Trophoblast cell (in vitro differentiated cells and primary cell): Measurements from ENCODE around the gene NUAK1.

ENCODE experiments used
- DNase-seq, 2 donors: peaks; one replicate each; pipeline ENCODE4 v3.0.0-alpha.2; 2016
- H2AFZ ChIP-seq: 2 replicates; pipeline ENCODE4 v1.6.1; 2013; ENCODE audit warnings: low read length, moderate library complexity, mild to moderate bottlenecking; ENCODE audit not compliant: insufficient read depth, poor library complexity
- H2AK5ac ChIP-seq: 2 replicates; pipeline ENCODE4 v1.6.1; 2013; ENCODE audit warnings: mild to moderate bottlenecking, low read length
- H2BK120ac ChIP-seq: 2 replicates; pipeline ENCODE4 v1.6.1; 2013; ENCODE audit warnings: low read length, mild to moderate bottlenecking, moderate library complexity; ENCODE audit not compliant: insufficient read depth, poor library complexity
- H2BK12ac ChIP-seq: 2 replicates; pipeline ENCODE4 v1.6.1; 2013; ENCODE audit warnings: mild to moderate bottlenecking, low read length, moderate library complexity
- H2BK5ac ChIP-seq: 2 replicates; pipeline ENCODE4 v1.6.1; 2013; ENCODE audit warnings: low read length, low read depth, moderate library complexity, mild to moderate bottlenecking; ENCODE audit not compliant: poor library complexity
- H3K14ac ChIP-seq: 2 replicates; pipeline ENCODE4 v1.6.1; 2013; ENCODE audit warnings: mild to moderate bottlenecking, low read length
- H3K18ac ChIP-seq: 2 replicates; pipeline ENCODE4 v1.6.1; 2013; ENCODE audit warnings: mild to moderate bottlenecking, low read length
- H3K23ac ChIP-seq: 2 replicates; pipeline ENCODE4 v1.6.1; 2013; ENCODE audit warnings: low read length
- H3K27ac ChIP-seq: 2 replicates; pipeline ENCODE4 v1.5.1; 2013; ENCODE audit warnings: low read depth, mild to moderate bottlenecking, inconsistent platforms, low read length, moderate library complexity
- H3K27me3 ChIP-seq: 2 replicates; pipeline ENCODE4 v1.6.1; 2013; ENCODE audit warnings: inconsistent platforms, mild to moderate bottlenecking, low read length, moderate library complexity; ENCODE audit not compliant: insufficient read depth
- H3K36me3 ChIP-seq, 2 experiments: 1 replicate in 1 of 2; 2 replicates in 1 of 2; pipeline ENCODE4 v1.6.1; 2013; ENCODE audit warnings: low read length in 2 of 2, mild to moderate bottlenecking in 2 of 2, moderate library complexity in 1 of 2; ENCODE audit not compliant: insufficient read depth in 2 of 2, control insufficient read depth in 1 of 2
- H3K4ac ChIP-seq: 2 replicates; pipeline ENCODE4 v1.6.1; 2013; ENCODE audit warnings: low read depth, mild to moderate bottlenecking, low read length, moderate library complexity
- H3K4me1 ChIP-seq, 2 experiments: 1 replicate in 1 of 2; 2 replicates in 1 of 2; pipeline ENCODE4 v1.6.1; 2013; ENCODE audit warnings: low read length in 2 of 2, mild to moderate bottlenecking in 2 of 2, moderate library complexity in 1 of 2; ENCODE audit not compliant: insufficient read depth in 2 of 2, control insufficient read depth in 1 of 2
- H3K4me2 ChIP-seq: 2 replicates; pipeline ENCODE4 v1.6.1; 2013; ENCODE audit warnings: inconsistent platforms, mild to moderate bottlenecking, low read length, moderate library complexity
- H3K4me3 ChIP-seq: 2 replicates; pipeline ENCODE4 v1.5.1; 2013; ENCODE audit warnings: mild to moderate bottlenecking, low read depth, low read length, inconsistent platforms
- H3K79me1 ChIP-seq: one replicate; pipeline ENCODE4 v1.6.1; 2013; ENCODE audit warnings: low read length
- H3K79me2 ChIP-seq: 2 replicates; pipeline ENCODE4 v1.6.1; 2013; ENCODE audit warnings: low read length, mild to moderate bottlenecking; ENCODE audit not compliant: control insufficient read depth, insufficient read depth, poor library complexity
- H3K9ac ChIP-seq: 2 replicates; pipeline ENCODE4 v1.6.1; 2013; ENCODE audit warnings: mild to moderate bottlenecking, low read length
- H3K9me3 ChIP-seq: 2 replicates; pipeline ENCODE4 v1.6.1; 2013; ENCODE audit warnings: low read depth, mild to moderate bottlenecking, control low read depth, inconsistent platforms, low read length; ENCODE audit not compliant: insufficient read depth
- H4K12ac ChIP-seq: 2 replicates; pipeline ENCODE4 v1.6.1; 2013; ENCODE audit warnings: low read depth, mild to moderate bottlenecking, low read length, moderate library complexity
- H4K8ac ChIP-seq: 2 replicates; pipeline ENCODE4 v1.6.1; 2013; ENCODE audit warnings: low read depth, mild to moderate bottlenecking, low read length, moderate library complexity
- H4K91ac ChIP-seq: one replicate; pipeline ENCODE4 v1.6.1; 2013; ENCODE audit warnings: low read depth, mild to moderate bottlenecking, low read length, moderate library complexity
- WGBS: extraction: QIAGEN DNeasy Blood & Tissue Kit; methylation state at CpG from one replicate; pipeline ENCODE4 v1.1.7; 2013; ENCODE audit warnings: missing lambda C conversion rate; ENCODE audit not compliant: insufficient read length, insufficient coverage; ENCODE audit errors: extremely low coverage; 5-methylcytosine and 5-hydroxymethylcytosine counted together

NUAK1 gene

GRCh38 chr12:106045251-106045674 lies 93.5 kb downstream of the NUAK1 start:
- Histone ChIP-seq H3K27ac (peak overlapping the region; percentile 53), H3K27me3 (no peaks in the 10 kb centered on the region), H3K18ac (no peak overlapping the region), H3K4me3 (no peak overlapping the region), H3K4ac (no peak overlapping the region), H3K79me1 (peaks cover 14% of the 10 kb centered on the region), H4K8ac (no peak overlapping the region), H4K12ac (no peak overlapping the region), H2AK5ac (no peak overlapping the region), H3K23ac (no peak overlapping the region), H2BK120ac (peak overlapping the region; percentile 42), H3K9me3 (no peaks in the 10 kb centered on the region), H3K79me2 (no peaks in the 10 kb centered on the region), H2AFZ (no peak overlapping the region), H4K91ac (peak overlapping the region; percentile 32), H2BK5ac (peak overlapping the region; percentile 6), H2BK12ac (no peak overlapping the region), H3K14ac (no peak overlapping the region), H3K36me3 (no peaks in the 10 kb centered on the region), H3K4me2 (no peak overlapping the region), H3K9ac (no peak overlapping the region), H3K4me1 (peaks cover 3 to 11% of the 10 kb centered on the region in 2 experiments)
- WGBS: no CpG with 5 or more reads among the region's 4 CpGs
- peak in 1 of 2 donors; percentile 61 for DNase-seq

GRCh38 chr12:106044773-106045172 lies 94.0 kb downstream of the NUAK1 start:
- no peak overlapping the region for H3K4me2 ChIP-seq
- no peak overlapping the region for H3K27ac ChIP-seq
- no peak overlapping the region for H3K18ac ChIP-seq
- H2AFZ ChIP-seq: no peak overlapping the region
- no CpG with 5 or more reads among the region's 2 CpGs for WGBS
- H3K79me2 ChIP-seq: no peaks in the 10 kb centered on the region
- no peak overlapping the region for H4K8ac ChIP-seq
- H3K23ac ChIP-seq: no peak overlapping the region
- no peaks in the 10 kb centered on the region for H3K9me3 ChIP-seq
- no peak overlapping the region for H2BK120ac ChIP-seq
- H4K91ac ChIP-seq: no peak overlapping the region
- no peak overlapping the region for H3K4me3 ChIP-seq
- H3K36me3 ChIP-seq: no peaks in the 10 kb centered on the region
- no peak overlapping the region for H2BK12ac ChIP-seq
- peak; percentile 13 to 71 for DNase-seq
- H3K9ac ChIP-seq: no peak overlapping the region
- no peak overlapping the region for H2BK5ac ChIP-seq
- H3K4me1 ChIP-seq: peaks cover 3 to 11% of the 10 kb centered on the region in 2 experiments
- no peak overlapping the region for H3K4ac ChIP-seq
- no peaks in the 10 kb centered on the region for H3K27me3 ChIP-seq
- no peak overlapping the region for H2AK5ac ChIP-seq
- H3K79me1 ChIP-seq: peaks cover 15% of the 10 kb centered on the region
- H3K14ac ChIP-seq: no peak overlapping the region
- no peak overlapping the region for H4K12ac ChIP-seq

DNA sequence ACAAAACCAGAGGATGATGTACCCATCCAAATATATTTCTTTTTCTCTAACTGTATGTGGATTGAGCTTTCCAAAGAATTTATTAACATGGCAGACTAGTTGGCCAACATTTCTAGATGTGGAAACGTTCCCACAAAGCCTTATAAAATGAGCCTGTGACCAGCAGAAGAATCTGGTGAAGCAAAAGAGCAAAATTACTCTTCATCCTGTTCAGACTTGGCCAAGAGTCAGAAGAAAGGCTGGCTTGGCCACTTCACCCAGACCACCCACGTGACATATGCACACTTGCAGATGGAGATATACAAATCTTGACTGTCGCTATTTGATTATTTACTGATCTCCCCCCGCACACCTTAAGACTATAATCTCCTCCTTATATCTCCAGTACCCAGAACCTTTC lies 96.7 kb downstream of the NUAK1 start:
- Histone ChIP-seq H2BK12ac (peak overlapping the region; percentile 34), H3K4ac (no peak overlapping the region), H4K12ac (no peak overlapping the region), H3K23ac (no peak overlapping the region), H3K4me3 (no peak overlapping the region), H4K8ac (no peak overlapping the region), H3K4me2 (no peak overlapping the region), H3K18ac (no peak overlapping the region), H4K91ac (no peak overlapping the region), H3K27ac (no peak overlapping the region), H3K36me3 (no peaks in the 10 kb centered on the region), H2AK5ac (no peak overlapping the region), H3K4me1 (peaks cover 0 to 16% of the 10 kb centered on the region in 2 experiments), H2AFZ (no peak overlapping the region), H3K27me3 (no peaks in the 10 kb centered on the region), H3K9ac (no peak overlapping the region), H3K9me3 (peaks cover 2% of the 10 kb centered on the region), H2BK120ac (peak overlapping the region; percentile 24), H3K79me2 (no peaks in the 10 kb centered on the region), H3K14ac (no peak overlapping the region), H3K79me1 (peaks cover 12% of the 10 kb centered on the region), H2BK5ac (no peak overlapping the region)
- no CpG with 5 or more reads among the region's 4 CpGs for WGBS
- DNase-seq: no peak

- Histone ChIP-seq H4K12ac (no peak overlapping the region), H3K27ac (no peak overlapping the region), H3K18ac (peak overlapping the region; percentile 67), H2BK5ac (peak overlapping the region; percentile 6), H3K14ac (peak overlapping the region; percentile 6), H2AK5ac (peak overlapping the region; percentile 43), H2BK12ac (peak overlapping the region; percentile 75), H3K4me2 (no peak overlapping the region), H3K79me2 (no peaks in the 10 kb centered on the region), H2AFZ (no peak overlapping the region), H3K23ac (no peak overlapping the region), H2BK120ac (peak overlapping the region; percentile 10), H3K4ac (no peak overlapping the region), H3K27me3 (no peaks in the 10 kb centered on the region), H3K4me3 (no peak overlapping the region), H4K8ac (peak overlapping the region; percentile 17), H3K36me3 (no peaks in the 10 kb centered on the region), H4K91ac (peak overlapping the region; percentile 36), H3K4me1 (peaks cover 0 to 17% of the 10 kb centered on the region in 2 experiments), H3K9me3 (peaks cover 2% of the 10 kb centered on the region), H3K9ac (no peak overlapping the region), H3K79me1 (peaks cover 20% of the 10 kb centered on the region)
- no peak for DNase-seq
- WGBS: no CpG with 5 or more reads among the region's 7 CpGs
These were observed 98.2 kb downstream of the NUAK1 start for GRCh38 chr12:106040521-106040920.
